22Rv1 (cell line): ENCODE data around the gene BEND6.

Source experiments
- CTCF ChIP-seq: fragments of 450-650 bp; IDR thresholded peaks from 2 replicates; pipeline ENCODE4 v1.5.1; 2017; ENCODE audit warnings: mild to moderate bottlenecking
- ZFX ChIP-seq: fragments of 450-650 bp; IDR thresholded peaks from 2 replicates; pipeline ENCODE4 v1.6.1; 2017; ENCODE audit warnings: antibody characterized with exemption, borderline replicate concordance

GRCh38 chr6:57013521-57013926, 58.6 kb downstream of the BEND6 start:
- TF ChIP-seq CTCF (no peak), ZFX (no peak)
